ENCODE results near the gene GNG12.

The GNG12 gene

GRCh38 chr1:67752306-67752705 lies 81.0 kb downstream of the GNG12 start:
- no peak for DNase-seq (ENCODE audit: low spot score)

GRCh38 chr1:67750691-67751054 lies 82.6 kb downstream of the GNG12 start:
- no peak for DNase-seq (ENCODE audit: low spot score)

- DNase-seq (ENCODE audit: low spot score) = peak; percentile 67
Observed at GRCh38 chr1:67749844-67750690, 83.2 kb downstream of the GNG12 start.

GRCh38 chr1:67749263-67749843 lies 83.9 kb downstream of the GNG12 start:
- no peak for DNase-seq (ENCODE audit: low spot score)

GRCh38 chr1:67748630-67749029 lies 84.6 kb downstream of the GNG12 start:
- DNase-seq (ENCODE audit: low spot score) = peak; percentile 63

GRCh38 chr1:67747671-67748546 lies 85.4 kb downstream of the GNG12 start:
- peak; percentile 67 for DNase-seq (ENCODE audit: low spot score)

- peak; percentile 71 for DNase-seq (ENCODE audit: low spot score)
Observed at GRCh38 chr1:67745875-67746698, 87.2 kb downstream of the GNG12 start.

- DNase-seq (ENCODE audit: low spot score) = no peak
Observed at GRCh38 chr1:67743072-67743725, 90.1 kb downstream of the GNG12 start.

GRCh38 chr1:67741736-67742135 lies 91.5 kb downstream of the GNG12 start:
- DNase-seq (ENCODE audit: low spot score) = no peak

GRCh38 chr1:67741121-67741520 lies 92.1 kb downstream of the GNG12 start:
- DNase-seq (ENCODE audit: low spot score) = no peak

- no peak for DNase-seq (ENCODE audit: low spot score)
Observed at GRCh38 chr1:67740543-67740942, 92.7 kb downstream of the GNG12 start.

- no peak for DNase-seq (ENCODE audit: low spot score)
Observed at GRCh38 chr1:67739361-67739760, 93.9 kb downstream of the GNG12 start.

- DNase-seq (ENCODE audit: low spot score) = no peak
Observed at GRCh38 chr1:67738401-67738800, 94.9 kb downstream of the GNG12 start.

- no peak for DNase-seq (ENCODE audit: low spot score)
Observed at GRCh38 chr1:67737875-67738274, 95.4 kb downstream of the GNG12 start.

GRCh38 chr1:67736750-67737149 lies 96.5 kb downstream of the GNG12 start:
- DNase-seq (ENCODE audit: low spot score) = no peak

- DNase-seq (ENCODE audit: low spot score) = peak; percentile 89
Observed at GRCh38 chr1:67735806-67736627, 97.2 kb downstream of the GNG12 start.

GRCh38 chr1:67735206-67735605 lies 98.1 kb downstream of the GNG12 start:
- DNase-seq (ENCODE audit: low spot score) = no peak

GRCh38 chr1:67734323-67734690 lies 99.0 kb downstream of the GNG12 start:
- no peak for DNase-seq (ENCODE audit: low spot score)

GRCh38 chr1:67733681-67734322 lies 99.5 kb downstream of the GNG12 start:
- no peak for DNase-seq (ENCODE audit: low spot score)

- DNase-seq (ENCODE audit: low spot score) = peak; percentile 18
Observed at GRCh38 chr1:67732750-67733151, 100.5 kb downstream of the GNG12 start.
